HUES64 (cell line): ENCODE data around the gene LCK.

ENCODE experiments used
- H3K27ac ChIP-seq: 2 replicates; pipeline ENCODE4 v1.7.0; 2013; ENCODE audit warnings: low read depth, low read length, inconsistent platforms
- H3K27me3 ChIP-seq: 2 replicates; pipeline ENCODE4 v1.6.1; 2013; ENCODE audit warnings: mild to moderate bottlenecking, low read length; ENCODE audit not compliant: insufficient read depth
- H3K36me3 ChIP-seq: 2 replicates; pipeline ENCODE4 v1.6.1; 2013; ENCODE audit warnings: mild to moderate bottlenecking, low read length; ENCODE audit not compliant: insufficient read depth
- H3K4me1 ChIP-seq: 2 replicates; pipeline ENCODE4 v1.6.1; 2013; ENCODE audit warnings: mild to moderate bottlenecking, low read length, moderate library complexity; ENCODE audit not compliant: insufficient read depth
- H3K4me3 ChIP-seq: 2 replicates; pipeline ENCODE4 v1.5.1; 2013; ENCODE audit warnings: mild to moderate bottlenecking, low read length, moderate library complexity
- H3K9ac ChIP-seq: 2 replicates; pipeline ENCODE4 v1.6.1; 2013; ENCODE audit warnings: mild to moderate bottlenecking, low read depth, low read length
- H3K9me3 ChIP-seq: 2 replicates; pipeline ENCODE4 v1.6.1; 2013; ENCODE audit warnings: low read depth, low read length; ENCODE audit not compliant: insufficient read depth
- WGBS: fragments of 150-250, 120-280 bp; methylation state at CpG from one replicate; pipeline ENCODE4 v1.1.7; 2013; ENCODE audit warnings: missing lambda C conversion rate; 5-methylcytosine and 5-hydroxymethylcytosine counted together

Gene LCK

DNA sequence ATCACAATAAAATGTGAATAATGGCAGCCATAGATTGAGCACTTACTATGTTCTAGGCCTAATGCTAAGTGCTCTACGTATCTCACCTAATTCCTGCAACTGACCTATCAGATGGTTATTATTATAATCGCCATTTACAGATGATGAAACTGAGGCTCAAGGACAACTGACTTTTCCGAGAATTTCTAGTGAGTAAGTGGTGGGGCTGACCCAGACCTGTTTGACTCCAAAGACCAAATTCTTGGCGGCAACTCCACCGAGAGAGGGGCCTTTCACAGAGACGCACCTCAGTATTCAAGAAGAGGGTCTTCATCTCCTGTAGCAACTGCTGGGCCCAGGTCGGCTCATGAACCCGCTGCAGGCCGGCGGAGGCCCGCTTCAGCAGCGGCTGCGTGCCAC lies 29.5 kb upstream of the LCK start:
- no peaks in the 10 kb centered on the region for H3K27me3 ChIP-seq
- H3K4me1 ChIP-seq, result peaks cover 10% of the 10 kb centered on the region; the same call in 1 of the 2 replicates
- H3K9me3 ChIP-seq, result no peaks in the 10 kb centered on the region
- H3K4me3 ChIP-seq, result peak overlapping the region; percentile 97
- WGBS, result 10% methylated on average over 13 of the region's 13 CpGs
- H3K27ac ChIP-seq, result peak overlapping the region; percentile 72; the same call in 1 of the 2 replicates
- H3K9ac ChIP-seq, result peak overlapping the region; percentile 73
- peaks cover 39% of the 10 kb centered on the region for H3K36me3 ChIP-seq

DNA sequence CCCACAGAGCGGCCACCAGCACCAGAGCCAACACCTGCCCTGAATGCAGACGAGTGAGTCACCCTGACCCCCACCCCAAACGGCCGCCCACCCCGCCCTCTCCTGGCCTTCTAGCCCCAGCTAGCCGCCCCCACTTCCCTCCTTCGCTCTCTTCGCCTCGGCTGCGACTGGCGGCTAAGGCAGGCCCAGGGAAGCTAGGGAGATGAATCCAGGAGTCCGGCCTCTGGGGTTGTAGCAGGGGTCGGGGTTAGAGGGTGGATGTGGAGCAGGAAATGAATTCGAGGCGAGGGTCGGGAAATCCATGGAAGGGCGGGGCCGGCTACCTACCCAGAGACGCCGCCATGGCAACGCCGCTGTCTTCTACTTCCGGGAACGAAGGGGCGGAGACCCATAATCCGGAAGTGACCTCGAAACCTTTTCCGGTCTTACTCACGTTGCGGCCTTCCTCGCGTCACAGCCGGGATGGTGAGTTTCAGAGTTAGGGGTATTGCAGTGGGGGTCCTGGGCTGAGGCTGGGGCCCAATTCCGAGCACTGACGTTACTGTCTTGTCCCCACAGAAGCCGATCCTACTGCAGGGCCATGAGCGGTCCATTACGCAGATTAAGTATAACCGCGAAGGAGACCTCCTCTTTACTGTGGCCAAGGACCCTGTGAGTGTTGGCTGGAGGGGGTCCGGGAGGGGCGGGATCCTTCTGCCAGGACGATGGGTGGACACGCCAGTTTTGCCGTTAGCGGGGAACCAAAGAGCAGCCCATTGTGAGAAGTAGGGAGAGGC lies 28.9 kb upstream of the LCK start, which contains the start of the genes EIF3I and TMEM234:
Gene EIF3I (plus strand): TSS at position 428 of the 776 bp plus-strand sequence. CDS start 35 bp downstream, at position 463.
Gene TMEM234 (minus strand): TSS at position 374 of the 776 bp plus-strand sequence. CDS start 31 bp downstream, at position 343.
- peaks cover 37% of the 10 kb centered on the region for H3K36me3 ChIP-seq
- no peaks in the 10 kb centered on the region for H3K27me3 ChIP-seq
- H3K4me3 ChIP-seq, result peak within 1 kb of the TSS; percentile 97
- peak within 1 kb of the TSS; percentile 90 for H3K9ac ChIP-seq
- peak within 1 kb of the TSS; percentile 80 for H3K27ac ChIP-seq
- no peaks in the 10 kb centered on the region for H3K9me3 ChIP-seq
- under 1% methylated on average over 46 of the region's 46 CpGs for WGBS
- H3K4me1 ChIP-seq, result peaks cover 10% of the 10 kb centered on the region; the same call in 1 of the 2 replicates

DNA sequence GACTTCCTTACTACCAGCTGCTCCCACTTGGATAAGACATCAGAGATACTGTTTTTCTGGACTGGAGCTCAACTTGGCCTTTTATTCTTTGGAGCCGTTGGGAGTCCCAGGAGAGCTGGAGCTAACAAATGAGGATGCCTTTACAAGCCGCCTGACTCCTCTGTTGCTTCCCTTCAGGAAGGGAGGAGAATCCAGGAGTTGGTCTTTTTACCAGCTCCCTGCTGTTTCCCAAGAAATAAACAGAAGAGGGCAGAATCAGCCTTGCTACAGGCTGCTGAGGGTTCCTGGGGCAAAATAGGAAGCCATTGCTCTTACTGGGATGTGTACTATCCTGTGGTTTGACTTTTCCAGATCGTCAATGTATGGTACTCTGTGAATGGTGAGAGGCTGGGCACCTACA lies 27.4 kb upstream of the LCK start:
- Histone ChIP-seq H3K4me1 (peaks cover 10% of the 10 kb centered on the region; the same call in 1 of the 2 replicates), H3K4me3 (no peak overlapping the region), H3K27me3 (no peaks in the 10 kb centered on the region), H3K36me3 (peaks cover 50% of the 10 kb centered on the region), H3K27ac (no peak overlapping the region), H3K9ac (no peak overlapping the region), H3K9me3 (no peaks in the 10 kb centered on the region)
- WGBS, result 93% methylated on average over 3 of the region's 3 CpGs

DNA sequence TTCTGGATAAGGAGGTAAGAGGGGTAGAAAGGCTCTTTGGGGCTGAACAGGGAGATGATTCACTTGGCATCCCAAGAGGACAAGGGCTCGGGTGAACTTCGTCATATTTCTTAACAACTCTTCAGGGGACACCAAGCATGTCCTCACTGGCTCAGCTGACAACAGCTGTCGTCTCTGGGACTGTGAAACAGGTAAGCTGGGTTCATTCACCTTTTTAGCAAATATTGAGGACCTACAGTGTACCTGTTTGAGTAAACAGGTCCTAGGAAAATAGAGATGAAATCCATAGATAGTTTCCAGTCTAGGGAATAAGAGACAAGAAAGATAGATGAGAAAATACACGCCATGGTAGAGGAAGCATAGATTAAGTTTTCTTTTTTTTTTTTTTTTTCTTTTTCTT lies 26.8 kb upstream of the LCK start:
- Histone ChIP-seq H3K36me3 (peaks cover 55% of the 10 kb centered on the region), H3K9me3 (no peaks in the 10 kb centered on the region), H3K27me3 (no peaks in the 10 kb centered on the region), H3K4me1 (peaks cover 10% of the 10 kb centered on the region; the same call in 1 of the 2 replicates), H3K9ac (no peak overlapping the region), H3K4me3 (no peak overlapping the region), H3K27ac (no peak overlapping the region)
- WGBS, result 94% methylated on average over 3 of the region's 4 CpGs

DNA sequence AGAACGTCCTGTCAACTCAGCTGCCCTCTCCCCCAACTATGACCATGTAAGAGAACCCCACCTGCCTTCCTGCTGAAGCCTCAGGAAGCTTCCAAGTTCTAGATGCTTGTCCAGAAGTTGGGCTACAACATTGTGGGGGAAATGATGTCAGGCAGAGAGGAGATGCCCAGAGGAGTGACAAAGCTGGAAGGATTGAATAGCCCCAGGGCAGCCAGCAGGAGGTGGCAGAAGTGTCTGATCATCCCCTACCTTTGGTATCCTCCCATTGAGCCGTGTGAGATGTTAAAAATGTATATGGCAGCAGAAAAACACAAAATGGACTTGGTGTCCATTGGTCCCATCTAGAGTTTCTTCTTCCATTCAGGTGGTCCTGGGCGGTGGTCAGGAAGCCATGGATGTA lies 22.3 kb upstream of the LCK start:
- Histone ChIP-seq H3K9me3 (no peaks in the 10 kb centered on the region), H3K4me1 (no peaks in the 10 kb centered on the region), H3K27ac (no peak overlapping the region), H3K4me3 (no peak overlapping the region), H3K36me3 (peaks cover 88% of the 10 kb centered on the region), H3K27me3 (no peaks in the 10 kb centered on the region), H3K9ac (no peak overlapping the region)
- WGBS, result 96% methylated on average over 3 of the region's 3 CpGs

DNA sequence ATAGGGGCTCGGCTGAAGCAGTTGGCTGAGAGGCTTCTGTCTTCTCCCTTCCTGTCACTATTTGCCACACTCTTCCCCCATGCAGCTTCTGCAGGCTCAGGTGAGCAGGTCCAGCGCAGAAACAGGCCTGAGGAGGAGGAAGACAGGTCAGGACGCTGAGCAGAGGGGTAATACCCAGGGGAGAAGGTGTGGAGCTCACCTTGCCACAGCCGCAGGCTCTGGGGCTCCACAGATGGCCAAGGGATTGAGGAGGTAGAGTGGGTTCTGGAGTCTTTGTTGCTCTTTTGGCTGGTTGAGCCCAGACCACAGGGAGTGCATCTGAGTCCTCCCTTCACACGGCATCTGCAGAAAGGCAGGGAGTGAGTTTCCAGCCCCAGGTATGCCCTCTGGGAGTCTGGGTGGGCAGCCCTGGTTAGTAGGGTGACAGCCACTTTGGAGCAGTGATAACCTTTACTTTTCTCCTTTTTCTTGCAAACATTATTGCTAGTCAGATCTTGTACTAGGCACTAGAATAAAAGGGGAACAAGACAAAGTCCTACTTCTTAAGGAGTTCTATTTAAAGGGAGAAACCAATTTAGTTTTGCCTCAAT lies 19.1 kb upstream of the LCK start:
- Histone ChIP-seq H3K27ac (no peak overlapping the region), H3K27me3 (no peaks in the 10 kb centered on the region), H3K9ac (no peak overlapping the region), H3K4me3 (no peak overlapping the region), H3K36me3 (peaks cover 79% of the 10 kb centered on the region), H3K9me3 (no peaks in the 10 kb centered on the region), H3K4me1 (no peaks in the 10 kb centered on the region)
- 91% methylated on average over 5 of the region's 5 CpGs for WGBS

DNA sequence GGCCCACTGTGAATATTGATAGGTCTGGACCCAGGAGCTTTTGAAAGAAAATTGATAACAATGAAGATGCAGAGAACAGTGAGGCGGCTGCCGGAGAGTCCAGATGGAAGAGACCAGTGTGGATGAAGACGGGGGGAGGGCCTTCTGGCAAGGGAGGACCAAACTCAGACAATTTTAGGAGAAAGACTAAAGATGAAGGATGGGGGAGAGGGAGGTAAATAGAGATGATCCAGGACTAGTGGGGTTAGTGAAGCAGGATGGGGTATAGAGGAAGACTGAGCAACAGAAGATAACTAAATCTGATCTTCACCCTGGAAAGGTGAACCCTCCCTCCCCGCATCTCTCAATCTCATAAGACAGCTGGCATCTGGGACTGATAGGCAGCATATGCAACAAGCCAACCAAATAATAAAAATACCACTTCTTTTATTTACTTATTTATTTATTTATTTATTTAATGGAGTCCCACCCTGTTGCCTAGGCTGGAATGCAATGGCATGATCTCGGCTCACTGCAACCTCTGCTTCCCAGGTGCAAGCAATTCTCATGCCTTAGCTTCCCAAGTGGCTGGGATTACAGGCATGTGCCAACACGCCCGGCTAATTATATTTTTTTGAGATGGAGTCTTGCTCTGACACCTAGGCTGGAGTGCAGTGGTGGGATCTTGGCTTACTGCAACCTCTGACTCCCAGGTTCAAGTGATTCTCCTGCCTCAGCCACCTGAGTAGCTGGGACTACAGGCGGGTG lies 18.3 kb upstream of the LCK start:
- peaks cover 71% of the 10 kb centered on the region for H3K36me3 ChIP-seq
- no peaks in the 10 kb centered on the region for H3K9me3 ChIP-seq
- H3K27me3 ChIP-seq, result no peaks in the 10 kb centered on the region
- H3K4me3 ChIP-seq, result no peak overlapping the region
- no peak overlapping the region for H3K9ac ChIP-seq
- H3K27ac ChIP-seq, result no peak overlapping the region
- no peaks in the 10 kb centered on the region for H3K4me1 ChIP-seq
- 91% methylated on average over 8 of the region's 8 CpGs for WGBS

DNA sequence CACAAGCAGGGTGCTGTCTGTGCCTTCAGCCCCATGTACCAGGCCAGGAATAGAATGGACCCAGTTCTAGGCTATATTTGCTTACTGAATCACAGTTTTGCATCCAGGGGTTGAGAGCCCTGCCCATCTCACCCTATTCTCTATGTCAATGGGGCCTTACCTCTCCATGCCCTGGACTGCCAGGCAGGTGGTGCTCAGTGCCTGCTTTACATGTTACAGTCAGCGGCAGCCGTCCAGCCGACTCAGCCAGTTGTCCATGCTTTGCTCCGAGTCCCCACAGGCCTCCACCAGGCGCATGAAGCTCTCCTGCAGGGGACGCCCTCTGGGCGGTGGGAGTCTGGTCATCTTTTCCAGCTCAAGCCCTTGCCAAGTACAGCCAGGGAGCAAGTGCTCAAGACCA lies 16.3 kb upstream of the LCK start:
- H3K9ac ChIP-seq, result no peak overlapping the region
- H3K4me1 ChIP-seq, result no peaks in the 10 kb centered on the region
- H3K9me3 ChIP-seq, result no peaks in the 10 kb centered on the region
- H3K36me3 ChIP-seq, result peaks cover 53% of the 10 kb centered on the region
- H3K27ac ChIP-seq, result no peak overlapping the region
- 95% methylated on average over 7 of the region's 7 CpGs for WGBS
- H3K27me3 ChIP-seq, result no peaks in the 10 kb centered on the region
- no peak overlapping the region for H3K4me3 ChIP-seq

DNA sequence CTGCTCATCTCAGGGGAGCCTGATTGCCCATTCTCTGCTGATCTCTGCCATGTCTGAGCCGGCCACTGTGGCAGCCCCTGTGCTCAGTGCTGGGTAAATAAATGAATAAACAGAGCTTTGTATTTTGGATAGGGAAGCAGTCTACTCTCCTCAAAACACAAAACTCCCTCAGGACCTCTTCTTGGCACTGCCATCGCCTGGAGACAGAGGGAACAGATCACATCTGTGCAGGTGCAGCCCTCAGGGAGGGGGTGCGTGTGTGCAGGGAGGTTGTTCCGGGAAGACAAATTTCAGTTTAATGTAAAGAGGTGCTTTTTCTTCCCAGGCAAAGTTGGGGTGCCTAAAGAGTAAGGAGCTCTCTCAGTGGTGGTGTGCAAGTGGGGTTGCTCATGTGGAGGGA lies 11.7 kb upstream of the LCK start:
- WGBS, result 43% methylated on average over 4 of the region's 4 CpGs
- H3K9me3 ChIP-seq, result no peaks in the 10 kb centered on the region

DNA sequence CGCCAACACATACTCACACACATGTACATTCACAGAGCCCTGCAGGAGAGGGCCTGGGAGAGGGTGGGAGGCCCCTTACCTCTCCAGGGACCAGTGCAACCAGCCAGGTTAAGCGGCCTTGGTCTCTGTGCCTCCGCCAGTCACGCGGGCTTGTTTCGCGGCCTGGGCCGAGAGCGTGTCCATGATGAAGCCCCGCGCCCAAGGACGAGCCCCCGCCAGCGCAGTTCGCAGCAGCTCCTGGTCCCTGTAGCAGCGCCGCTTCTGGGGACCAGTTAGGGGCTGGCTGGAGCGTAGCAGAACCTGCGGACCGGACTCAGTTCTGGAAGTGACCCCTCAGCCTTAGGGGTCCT lies 11.3 kb upstream of the LCK start:
- peak overlapping the region; percentile 64 for H3K4me3 ChIP-seq
- no peaks in the 10 kb centered on the region for H3K9me3 ChIP-seq
- peak overlapping the region; percentile 78 for H3K9ac ChIP-seq
- WGBS, result 4% methylated on average over 19 of the region's 20 CpGs
- peaks cover 10% of the 10 kb centered on the region for H3K4me1 ChIP-seq
- peaks cover 11% of the 10 kb centered on the region for H3K36me3 ChIP-seq
- no peaks in the 10 kb centered on the region for H3K27me3 ChIP-seq
- peak overlapping the region; percentile 67 for H3K27ac ChIP-seq

More for the DNA sequence above, 11.7 kb upstream of the LCK start:
- Histone ChIP-seq H3K9ac (peak overlapping the region; percentile 78), H3K27me3 (no peaks in the 10 kb centered on the region), H3K4me1 (peaks cover 10% of the 10 kb centered on the region), H3K4me3 (peak overlapping the region; percentile 64), H3K27ac (no peak overlapping the region), H3K36me3 (peaks cover 14% of the 10 kb centered on the region)
